Chondrocyte (in vitro differentiated cells): ENCODE measurements around the gene PPP6R1. TPM values are rescaled to one million over a fixed set of nuclear protein-coding genes. Genes with fewer than 3 reads are reported as not detected.
"Not testable (repeated sequence)": the region's sequence is repeated elsewhere in the genome, so short reads cannot be mapped to it uniquely, and the experiment has no call there.

ENCODE experiments used
- DNase-seq: peaks from one replicate; pipeline ENCODE4 v3.0.0; 2021; ENCODE audit warnings: mixed read lengths, low spot score
- H3K27ac Mint-ChIP-seq: one replicate; pipeline ENCODE4 v1.8.0; 2021; ENCODE audit warnings: mild to moderate bottlenecking, moderate library complexity, mixed read lengths; ENCODE audit not compliant: unreplicated experiment
- H3K27me3 Mint-ChIP-seq: 2 replicates; pipeline ENCODE4 v1.8.0; 2021; ENCODE audit warnings: low read depth, mixed read lengths
- H3K36me3 Mint-ChIP-seq: 2 replicates; pipeline ENCODE4 v1.8.0; 2021; ENCODE audit warnings: low read depth, mixed read lengths
- H3K4me1 Mint-ChIP-seq: 2 replicates; pipeline ENCODE4 v1.8.0; 2021; ENCODE audit warnings: low read depth, mild to moderate bottlenecking, mixed read lengths
- H3K4me3 Mint-ChIP-seq: one replicate; pipeline ENCODE4 v1.8.0; 2021; ENCODE audit warnings: mild to moderate bottlenecking, moderate library complexity, mixed read lengths; ENCODE audit not compliant: unreplicated experiment
- H3K9me3 Mint-ChIP-seq: 2 replicates; pipeline ENCODE4 v1.8.0; 2021; ENCODE audit warnings: low read depth, mixed read lengths
- total RNA-seq: library from RNA; stranded (reverse); gene quantifications from 3 replicates; pipeline ENCODE4 v1.2.1, GENCODE V29; 2021
- TF ChIP-seq, protein P1 (sequence below): fragments of 200-600 bp; sonication (generic); IDR thresholded peaks from 2 replicates; pipeline ENCODE4 v1.5.0; 2021; ENCODE audit warnings: antibody characterized with exemption, mild to moderate bottlenecking, moderate library complexity

The PPP6R1 gene
- total RNA-seq, 1 donor from 2014 or later: 49.9 TPM

DNA sequence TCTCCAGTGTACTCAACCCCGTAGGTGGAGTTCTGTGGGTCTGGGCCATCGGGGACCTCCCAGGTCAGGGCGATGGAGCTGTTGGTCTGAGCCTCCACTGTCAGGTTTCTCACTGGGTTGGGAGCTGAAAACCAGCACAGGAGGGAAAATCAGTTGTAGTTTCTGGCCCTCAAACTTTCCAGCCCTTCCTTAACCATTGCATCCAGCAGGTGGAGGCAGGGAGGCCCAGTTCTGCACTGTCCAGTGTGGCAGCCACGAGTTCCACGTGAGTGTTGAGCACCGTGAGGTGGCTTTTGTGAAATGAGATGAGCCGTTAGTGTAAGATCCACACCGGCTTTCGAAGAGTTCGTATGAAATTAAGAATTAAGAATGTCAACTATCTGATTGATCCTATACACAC, 56.6 kb downstream of the PPP6R1 start:
- peaks cover 12% of the 10 kb centered on the region for H3K27me3 Mint-ChIP-seq
- not testable (repeated sequence) for H3K9me3 Mint-ChIP-seq

DNA sequence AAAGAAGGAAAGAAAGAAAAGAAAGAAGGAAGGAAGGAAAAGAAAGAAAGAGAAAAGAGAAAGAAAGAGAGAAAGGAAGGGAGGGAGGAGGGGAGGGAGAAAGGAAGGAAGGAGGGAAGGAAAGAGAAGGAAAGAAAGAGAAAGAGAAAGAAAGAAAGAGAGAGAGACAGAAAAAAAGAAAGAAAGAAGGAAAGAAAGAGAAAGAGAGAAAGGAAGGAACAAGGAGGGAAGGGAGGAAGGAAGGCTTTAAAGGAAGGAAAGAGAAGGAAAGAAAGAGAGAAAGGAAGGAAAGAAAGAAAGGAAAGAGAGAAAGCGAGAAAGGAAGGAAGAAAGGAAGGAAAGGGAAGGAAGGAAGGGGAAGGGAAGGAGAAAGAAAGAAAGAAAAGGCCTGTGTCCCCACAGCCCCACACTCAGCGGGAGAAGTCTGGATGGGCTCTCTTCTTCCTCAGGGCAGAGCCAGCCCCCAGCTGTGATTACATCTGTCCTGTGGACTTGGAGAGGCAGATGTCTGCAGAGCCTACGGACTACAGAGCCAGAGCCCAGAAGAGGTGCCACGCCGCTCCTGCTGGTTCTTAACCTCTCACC, 59.1 kb downstream of the PPP6R1 start:
- Mint-ChIP-seq H3K4me1 (no peaks in the 10 kb centered on the region), H3K4me3 (no peak overlapping the region), H3K36me3 (no peaks in the 10 kb centered on the region), H3K9me3 (no peaks in the 10 kb centered on the region), H3K27me3 (peaks cover 13% of the 10 kb centered on the region), H3K27ac (no peak overlapping the region)
- DNase-seq: no peak
- TF ChIP-seq, protein P1, sequence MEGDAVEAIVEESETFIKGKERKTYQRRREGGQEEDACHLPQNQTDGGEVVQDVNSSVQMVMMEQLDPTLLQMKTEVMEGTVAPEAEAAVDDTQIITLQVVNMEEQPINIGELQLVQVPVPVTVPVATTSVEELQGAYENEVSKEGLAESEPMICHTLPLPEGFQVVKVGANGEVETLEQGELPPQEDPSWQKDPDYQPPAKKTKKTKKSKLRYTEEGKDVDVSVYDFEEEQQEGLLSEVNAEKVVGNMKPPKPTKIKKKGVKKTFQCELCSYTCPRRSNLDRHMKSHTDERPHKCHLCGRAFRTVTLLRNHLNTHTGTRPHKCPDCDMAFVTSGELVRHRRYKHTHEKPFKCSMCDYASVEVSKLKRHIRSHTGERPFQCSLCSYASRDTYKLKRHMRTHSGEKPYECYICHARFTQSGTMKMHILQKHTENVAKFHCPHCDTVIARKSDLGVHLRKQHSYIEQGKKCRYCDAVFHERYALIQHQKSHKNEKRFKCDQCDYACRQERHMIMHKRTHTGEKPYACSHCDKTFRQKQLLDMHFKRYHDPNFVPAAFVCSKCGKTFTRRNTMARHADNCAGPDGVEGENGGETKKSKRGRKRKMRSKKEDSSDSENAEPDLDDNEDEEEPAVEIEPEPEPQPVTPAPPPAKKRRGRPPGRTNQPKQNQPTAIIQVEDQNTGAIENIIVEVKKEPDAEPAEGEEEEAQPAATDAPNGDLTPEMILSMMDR: no peak

More for the DNA sequence above, 56.6 kb downstream of the PPP6R1 start:
- not testable (repeated sequence) for H3K27ac Mint-ChIP-seq, DNase-seq, H3K36me3 Mint-ChIP-seq, H3K4me3 Mint-ChIP-seq, H3K4me1 Mint-ChIP-seq
- TF ChIP-seq, protein P1: peak; percentile 56

DNA sequence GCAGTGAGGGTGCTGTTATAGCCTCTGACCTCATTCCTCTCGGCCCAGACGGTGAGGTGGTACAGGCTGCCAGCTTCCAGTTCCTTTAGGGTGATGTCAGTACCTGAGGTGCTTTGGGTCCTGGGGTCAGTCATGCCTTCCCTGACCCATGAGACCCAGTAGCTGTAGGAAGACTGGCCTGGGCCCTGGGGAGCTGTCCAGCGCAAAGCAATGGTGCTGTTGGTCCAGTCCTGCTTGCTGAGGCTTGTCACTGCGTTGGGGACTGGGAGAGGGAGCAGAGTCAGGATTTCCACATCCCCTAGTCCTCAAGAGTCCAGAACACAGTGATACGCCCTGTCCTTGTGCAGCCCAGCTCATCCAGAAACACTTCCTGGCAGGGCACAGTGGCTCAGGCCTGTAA, 60.2 kb downstream of the PPP6R1 start:
- Mint-ChIP-seq H3K27ac (no peak overlapping the region), H3K4me1 (no peaks in the 10 kb centered on the region), H3K36me3 (no peaks in the 10 kb centered on the region), H3K9me3 (no peaks in the 10 kb centered on the region), H3K4me3 (no peak overlapping the region), H3K27me3 (peaks cover 11% of the 10 kb centered on the region)
- TF ChIP-seq, protein P1: no peak
- no peak for DNase-seq

DNA sequence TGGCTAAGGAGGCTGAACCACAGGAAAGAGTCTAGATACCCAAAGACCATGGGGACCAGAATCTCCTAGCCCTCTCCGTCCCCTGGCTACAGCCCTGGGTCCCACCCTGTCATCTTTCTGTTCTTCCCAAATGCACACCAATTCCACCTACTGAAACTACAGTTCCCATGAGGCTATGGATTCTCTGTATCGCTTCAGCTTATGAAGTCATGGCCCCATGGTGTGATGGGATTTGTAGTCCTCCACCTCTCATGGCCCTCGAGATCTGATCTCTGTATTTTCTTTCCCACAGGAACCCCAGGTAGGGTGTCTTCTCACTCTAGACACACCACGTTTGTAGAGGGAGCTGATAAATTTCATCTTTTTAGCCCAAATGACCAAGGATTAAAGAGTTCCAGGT, 61.3 kb downstream of the PPP6R1 start:
- Mint-ChIP-seq H3K36me3 (no peaks in the 10 kb centered on the region), H3K4me1 (no peaks in the 10 kb centered on the region), H3K27ac (no peak overlapping the region), H3K27me3 (peaks cover 15% of the 10 kb centered on the region), H3K9me3 (no peaks in the 10 kb centered on the region), H3K4me3 (no peak overlapping the region)
- no peak for DNase-seq
- TF ChIP-seq, protein P1: no peak

DNA sequence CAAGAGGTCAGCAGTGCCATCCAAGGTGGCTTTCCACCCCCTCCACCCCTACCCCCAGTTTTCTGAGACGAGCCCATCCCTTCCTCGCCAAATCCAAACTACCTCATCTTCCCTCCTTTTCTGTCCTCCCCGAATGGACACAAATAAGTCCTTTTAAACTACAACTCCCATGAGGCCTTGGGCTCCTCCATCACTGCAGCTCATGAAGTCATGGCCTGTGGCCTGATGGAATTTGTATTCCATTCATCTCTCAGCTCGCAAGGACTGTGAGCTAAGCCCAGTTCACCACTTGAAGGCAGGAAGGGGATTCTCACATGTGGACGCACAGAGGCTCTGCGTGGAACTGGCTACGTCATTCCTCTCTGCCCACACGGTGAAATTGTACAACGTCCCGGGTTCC, 62.0 kb downstream of the PPP6R1 start:
- no peak overlapping the region for H3K27ac Mint-ChIP-seq
- H3K9me3 Mint-ChIP-seq: no peaks in the 10 kb centered on the region
- no peaks in the 10 kb centered on the region for H3K4me1 Mint-ChIP-seq
- TF ChIP-seq, protein P1: no peak
- no peaks in the 10 kb centered on the region for H3K36me3 Mint-ChIP-seq
- DNase-seq: no peak
- H3K27me3 Mint-ChIP-seq: peaks cover 15% of the 10 kb centered on the region
- no peak overlapping the region for H3K4me3 Mint-ChIP-seq
